Breast epithelium (tissue), 3 donors: ENCODE data around the gene ZNF677.

Experiments used
- POLR2A ChIP-seq: fragments of 450-650 bp; IDR thresholded peaks from one replicate; pipeline ENCODE4 v1.6.1; 2016; ENCODE audit warnings: antibody characterized with exemption, mild to moderate bottlenecking, moderate library complexity
- POLR2AphosphoS5 ChIP-seq, 3 donors: sonication (generic); formaldehyde crosslinking; IDR thresholded peaks; one replicate each; pipeline ENCODE4 v1.6.1; 2017; ENCODE audit warnings: antibody characterized with exemption in 3 of 3
- TF ChIP-seq, protein P1 (sequence below), 3 donors: fragments of 450-650 bp; IDR thresholded peaks; one replicate each; pipeline ENCODE4 v1.5.1; 2016 to 2017; ENCODE audit warnings: antibody characterized with exemption in 3 of 3, mild to moderate bottlenecking in 3 of 3, moderate library complexity in 3 of 3

DNA sequence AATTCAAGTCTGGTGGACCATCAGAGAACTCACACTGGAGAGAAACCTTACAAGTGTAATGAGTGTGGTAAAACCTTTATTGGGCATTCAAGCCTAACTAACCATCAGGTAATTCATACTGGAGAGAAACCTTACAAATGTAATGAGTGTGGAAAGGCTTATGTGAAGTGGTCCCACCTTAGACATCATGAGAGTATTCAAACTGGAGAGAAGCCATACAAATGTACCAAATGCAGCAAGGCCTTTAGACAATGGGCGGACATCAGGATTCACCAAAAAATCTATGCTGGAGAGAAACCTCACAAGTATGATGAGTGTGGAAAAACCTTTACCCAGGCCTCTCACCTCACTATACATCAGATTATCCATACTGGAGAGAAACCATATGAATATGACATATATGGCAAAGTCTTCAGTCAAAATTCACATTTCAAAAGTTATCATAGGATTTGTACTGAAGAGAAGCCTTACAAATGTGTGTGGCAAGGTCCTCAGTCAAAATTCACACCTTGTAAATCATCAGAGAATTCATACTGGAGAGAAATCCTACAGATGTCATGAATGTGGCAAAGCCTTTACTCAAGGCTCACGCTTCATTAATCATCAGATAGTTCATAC lies 41.9 kb downstream of the ZNF677 start:
- TF ChIP-seq POLR2AphosphoS5 (IDR thresholded peaks at IDR 0.05) (no peak), POLR2A (no peak)
- TF ChIP-seq, protein P1, sequence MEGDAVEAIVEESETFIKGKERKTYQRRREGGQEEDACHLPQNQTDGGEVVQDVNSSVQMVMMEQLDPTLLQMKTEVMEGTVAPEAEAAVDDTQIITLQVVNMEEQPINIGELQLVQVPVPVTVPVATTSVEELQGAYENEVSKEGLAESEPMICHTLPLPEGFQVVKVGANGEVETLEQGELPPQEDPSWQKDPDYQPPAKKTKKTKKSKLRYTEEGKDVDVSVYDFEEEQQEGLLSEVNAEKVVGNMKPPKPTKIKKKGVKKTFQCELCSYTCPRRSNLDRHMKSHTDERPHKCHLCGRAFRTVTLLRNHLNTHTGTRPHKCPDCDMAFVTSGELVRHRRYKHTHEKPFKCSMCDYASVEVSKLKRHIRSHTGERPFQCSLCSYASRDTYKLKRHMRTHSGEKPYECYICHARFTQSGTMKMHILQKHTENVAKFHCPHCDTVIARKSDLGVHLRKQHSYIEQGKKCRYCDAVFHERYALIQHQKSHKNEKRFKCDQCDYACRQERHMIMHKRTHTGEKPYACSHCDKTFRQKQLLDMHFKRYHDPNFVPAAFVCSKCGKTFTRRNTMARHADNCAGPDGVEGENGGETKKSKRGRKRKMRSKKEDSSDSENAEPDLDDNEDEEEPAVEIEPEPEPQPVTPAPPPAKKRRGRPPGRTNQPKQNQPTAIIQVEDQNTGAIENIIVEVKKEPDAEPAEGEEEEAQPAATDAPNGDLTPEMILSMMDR (IDR thresholded peaks at IDR 0.05), result no peak
